Eye (tissue), 1 donor: ENCODE data around the gene LINC00305.
A peak's percentile ranks its signal among the peaks of the same experiment; 100 is the strongest.

ENCODE experiments used
- DNase-seq: peaks from one replicate; pipeline ENCODE4 v3.0.0-alpha.2; 2015

Gene LINC00305

DNA sequence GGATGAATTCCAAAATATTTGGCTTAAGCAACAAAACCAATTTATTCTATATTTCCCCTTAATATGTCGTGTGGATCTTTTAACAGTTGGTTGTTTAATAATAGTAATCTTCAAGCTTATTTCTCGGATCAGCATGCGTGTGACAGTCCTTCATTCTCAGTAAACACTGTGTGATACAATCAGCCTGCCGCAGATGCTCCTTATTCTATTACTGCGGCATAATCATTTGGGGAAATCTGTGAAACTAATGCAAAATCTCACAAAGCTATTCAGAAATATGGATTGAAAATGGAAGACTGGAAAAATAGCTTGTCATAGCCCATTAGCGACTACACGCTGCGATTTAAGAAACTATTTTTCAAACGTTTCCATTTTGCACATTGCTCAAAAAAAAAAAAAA is 36.9 kb downstream of the LINC00305 start:
- DNase-seq: no peak

DNA sequence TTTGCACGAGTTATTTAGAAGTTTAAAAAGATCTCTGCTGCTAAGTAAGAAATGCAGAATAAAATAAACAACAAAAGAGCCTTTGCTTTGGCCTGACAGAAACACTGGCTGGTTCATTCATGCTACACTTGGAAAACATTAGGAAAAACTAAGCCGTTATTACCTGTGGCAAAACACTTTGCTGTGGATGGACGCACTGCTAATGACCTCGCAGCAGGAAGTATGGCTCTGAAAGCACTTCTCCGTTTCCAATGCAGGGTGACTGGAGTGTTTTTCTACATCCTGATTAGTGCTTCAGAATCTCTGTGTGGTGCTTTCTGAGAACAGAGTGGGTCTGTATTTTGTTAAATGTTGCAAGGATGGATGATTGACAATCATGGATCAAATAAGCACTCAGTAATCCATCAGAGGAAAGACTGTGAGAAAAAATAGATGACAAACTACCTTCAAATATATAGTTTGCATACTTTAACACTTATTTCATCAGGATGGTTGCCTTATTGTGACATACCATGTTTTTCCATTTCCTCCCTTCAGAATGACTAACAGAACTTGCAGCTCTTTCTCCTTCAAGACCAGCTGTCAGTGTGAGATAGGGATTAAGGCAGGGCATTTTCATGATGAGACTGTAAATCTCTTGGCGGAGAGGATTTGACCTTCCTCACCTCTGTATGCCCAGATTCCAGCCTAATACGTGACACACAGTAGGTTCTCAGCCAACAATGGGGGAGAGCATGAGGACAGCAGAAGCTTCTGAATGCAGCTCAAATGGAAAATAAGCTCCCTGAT is 38.0 kb downstream of the LINC00305 start:
- DNase-seq: no peak

DNA sequence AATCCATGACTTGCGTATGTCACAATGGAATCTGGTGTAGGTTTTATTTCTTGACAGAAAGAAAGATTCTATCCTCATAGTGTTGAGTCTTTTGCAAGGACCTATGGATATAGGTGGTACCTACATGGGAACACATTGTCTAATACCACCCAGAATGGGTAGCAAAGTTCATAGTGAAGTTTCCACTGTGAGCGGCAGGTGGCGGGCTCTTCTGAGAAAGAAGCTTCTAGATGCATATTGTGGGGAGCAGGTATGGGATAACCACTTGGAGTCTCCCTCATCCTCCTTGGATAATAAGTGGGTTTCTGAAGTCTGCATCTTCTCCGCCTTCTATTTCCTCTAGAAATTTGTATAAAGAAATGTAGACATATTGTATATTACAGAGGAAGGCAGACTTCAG is 44.9 kb downstream of the LINC00305 start:
- no peak for DNase-seq

DNA sequence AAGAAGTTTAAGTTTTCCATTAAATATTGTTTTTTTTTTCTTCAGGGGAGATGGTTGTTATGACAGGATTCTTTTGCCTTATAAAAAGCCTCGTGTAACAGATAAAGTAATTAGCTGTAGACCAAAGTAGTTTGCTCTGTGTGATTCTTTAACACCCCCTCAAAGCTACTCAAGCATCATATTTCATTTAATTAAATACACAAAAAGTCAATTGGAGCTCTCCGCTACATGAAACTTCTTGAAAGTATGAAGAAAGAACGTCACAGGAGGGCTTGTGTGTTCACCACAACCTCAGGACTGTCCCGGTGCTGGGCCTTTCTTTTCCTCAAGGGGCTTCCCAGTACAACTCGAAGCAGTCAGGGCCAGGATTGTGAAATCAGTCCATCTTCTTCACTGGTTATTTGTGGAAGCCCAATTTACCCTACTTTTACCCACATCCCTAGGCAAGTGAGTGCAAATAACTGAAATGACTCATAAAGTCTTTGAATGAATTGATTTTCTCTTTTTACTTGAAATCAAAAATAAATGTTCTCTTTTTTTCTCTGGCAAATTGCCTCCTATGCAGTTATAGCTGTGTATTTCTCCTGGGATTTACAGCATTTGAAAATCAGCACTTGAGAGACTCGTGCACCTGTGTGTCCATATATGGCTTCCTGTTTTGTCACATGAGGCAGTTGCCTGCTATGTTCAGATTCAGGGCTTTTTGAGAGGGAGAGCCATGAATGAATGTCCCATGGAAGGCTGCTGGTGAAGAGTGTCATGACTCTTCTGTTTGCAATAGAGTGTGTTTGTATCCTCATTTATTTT is 48.6 kb downstream of the LINC00305 start:
- peak; percentile 18 for DNase-seq

DNA sequence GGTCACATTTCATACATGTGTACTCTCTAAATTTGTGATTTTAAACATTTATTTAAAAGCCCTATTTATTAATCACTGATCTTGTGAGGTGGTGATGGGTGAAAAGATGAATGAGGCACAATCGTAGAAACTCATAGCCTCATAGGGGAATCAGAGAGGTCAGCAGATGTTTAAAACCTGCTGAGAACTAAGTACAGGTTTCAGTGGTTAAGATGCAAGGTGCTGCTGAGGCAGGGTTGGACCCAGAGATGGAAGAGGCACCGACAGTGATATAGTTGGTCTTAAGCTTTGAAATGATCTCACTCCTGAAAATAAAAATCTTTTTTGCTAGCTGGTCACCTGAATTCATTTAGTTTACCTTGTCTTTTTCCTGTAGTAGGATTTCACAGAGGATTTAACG is 49.6 kb downstream of the LINC00305 start:
- DNase-seq: no peak

DNA sequence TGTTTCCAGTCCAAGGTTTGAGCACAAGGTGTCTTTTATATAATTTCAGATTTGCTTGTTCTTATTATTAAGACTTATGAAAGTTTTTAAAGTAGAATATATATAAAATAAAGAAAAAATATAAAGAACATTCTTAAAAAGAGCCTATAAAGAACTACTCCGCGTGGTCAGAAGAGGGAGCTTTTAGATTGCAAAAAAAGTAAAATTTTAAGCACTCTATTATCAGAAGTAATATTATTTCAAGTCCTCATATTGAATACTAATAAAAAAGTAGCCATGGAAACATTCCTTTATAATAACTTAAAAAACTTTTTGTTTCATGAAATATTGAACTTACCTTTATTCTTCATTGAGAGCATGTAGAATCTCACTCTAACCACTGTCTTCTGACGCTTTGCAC is 51.4 kb downstream of the LINC00305 start:
- DNase-seq: peak; percentile 37

DNA sequence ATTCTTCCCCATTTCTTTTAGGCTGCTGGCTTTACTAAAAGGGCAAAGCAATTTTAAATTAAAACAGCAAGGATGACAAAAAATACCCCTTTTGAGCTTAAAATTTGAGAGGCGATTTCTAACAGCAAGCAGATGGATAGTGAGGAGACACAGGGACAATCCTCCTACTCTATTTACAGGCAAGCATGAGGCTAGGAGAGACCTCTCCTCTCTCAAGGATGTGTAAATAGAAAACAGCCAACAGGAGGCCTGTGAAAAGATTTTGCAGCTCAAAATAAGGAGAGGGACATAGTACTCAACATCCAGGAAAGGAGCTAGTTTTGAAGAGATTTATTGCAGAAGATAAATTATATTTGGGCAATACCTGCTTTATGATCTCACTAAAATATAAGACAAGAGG is 53.8 kb downstream of the LINC00305 start:
- no peak for DNase-seq

DNA sequence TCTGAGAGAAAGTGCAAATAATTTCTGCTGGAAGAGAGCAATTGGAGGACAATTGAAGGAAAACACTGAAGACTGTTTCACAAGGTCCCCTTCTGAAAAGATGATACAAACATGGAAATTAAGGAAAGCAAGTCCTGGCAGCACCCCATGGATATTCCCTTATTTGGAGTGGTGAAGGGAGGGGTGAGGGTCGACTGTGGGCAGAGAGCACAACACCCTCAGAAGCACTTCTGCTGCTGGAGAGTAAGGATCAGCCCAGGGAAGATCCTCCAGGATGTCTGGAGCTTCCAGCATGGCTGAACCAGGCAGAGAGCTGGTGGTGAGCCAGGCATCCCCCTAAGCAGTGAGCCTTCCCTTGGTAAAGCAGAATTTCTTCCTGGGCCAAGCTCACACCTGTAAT is 54.7 kb downstream of the LINC00305 start:
- DNase-seq: no peak

DNA sequence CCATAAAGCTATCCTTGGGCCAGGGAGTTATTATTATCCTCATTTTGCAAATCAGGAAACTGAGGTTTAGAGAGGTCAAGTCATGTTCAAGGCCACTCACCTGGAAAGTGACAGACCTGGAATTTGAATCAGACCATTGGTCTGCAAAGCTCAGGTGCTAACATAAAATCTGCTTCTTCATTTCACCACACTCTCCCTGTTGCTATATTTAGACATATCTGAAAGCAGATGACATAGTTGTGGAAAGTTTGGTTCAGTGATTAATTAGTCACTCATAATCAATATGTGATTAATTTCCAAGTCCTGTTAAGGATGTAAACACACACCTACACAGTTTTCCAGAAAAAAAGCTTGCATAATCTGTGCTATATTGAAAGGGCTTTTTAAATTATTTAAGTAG is 57.4 kb downstream of the LINC00305 start:
- no peak for DNase-seq

DNA sequence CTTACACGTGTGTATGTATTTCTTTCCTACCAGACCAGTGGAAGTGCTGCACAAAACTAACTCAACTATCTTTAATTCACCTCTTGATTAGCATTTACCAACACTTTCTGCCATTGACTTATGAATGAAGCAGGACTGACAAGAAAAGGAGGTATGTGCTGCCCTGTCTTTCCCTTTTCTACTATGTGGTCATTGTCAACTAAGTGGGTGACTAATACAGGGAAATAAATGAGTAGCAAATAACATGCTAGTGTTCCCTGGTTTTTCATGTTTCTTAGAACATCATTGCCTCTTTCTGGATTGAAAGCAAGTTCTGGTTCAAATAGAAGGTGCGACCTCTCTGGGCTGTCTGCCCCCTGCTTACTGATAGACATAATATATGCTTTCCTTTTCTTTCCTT is 58.0 kb downstream of the LINC00305 start:
- no peak for DNase-seq

DNA sequence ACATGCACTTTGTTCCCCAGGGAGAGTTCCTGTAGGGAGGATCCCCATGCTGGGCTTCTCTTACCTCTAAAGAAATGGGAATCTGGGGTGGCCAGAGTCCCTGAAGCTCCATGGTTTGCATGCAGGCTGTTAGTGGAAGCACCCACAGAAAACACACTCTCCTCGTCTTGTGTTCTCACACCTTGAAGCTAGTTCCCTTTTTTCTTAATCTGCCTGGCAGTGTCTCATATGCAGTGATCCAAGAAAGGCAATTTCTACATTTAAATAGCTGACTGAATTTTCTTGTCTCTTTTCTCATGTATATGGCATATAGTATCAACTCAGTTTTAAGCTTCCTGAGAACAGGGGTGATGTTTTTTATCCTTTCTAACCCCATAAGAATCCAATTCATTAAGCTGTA is 65.0 kb downstream of the LINC00305 start:
- DNase-seq: no peak

DNA sequence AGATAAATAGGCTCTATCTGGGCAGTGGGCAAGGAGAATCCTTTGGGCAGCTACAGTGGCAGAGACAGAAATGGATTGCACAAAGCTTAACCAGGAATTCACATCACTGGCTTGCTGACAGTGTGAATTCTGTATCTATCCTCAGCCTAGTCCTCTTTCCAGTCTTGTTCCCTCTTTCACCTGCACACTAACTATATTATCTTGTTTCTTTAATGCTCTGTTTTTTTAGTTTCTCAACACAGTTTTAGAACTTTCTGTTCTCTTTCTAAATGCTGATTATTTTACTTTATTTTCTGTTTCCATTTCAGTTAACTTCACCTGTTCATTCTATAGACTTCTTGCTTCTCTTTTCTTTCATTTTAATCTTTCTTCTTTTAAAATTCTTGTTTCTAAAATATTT is 66.4 kb downstream of the LINC00305 start:
- no peak for DNase-seq

DNA sequence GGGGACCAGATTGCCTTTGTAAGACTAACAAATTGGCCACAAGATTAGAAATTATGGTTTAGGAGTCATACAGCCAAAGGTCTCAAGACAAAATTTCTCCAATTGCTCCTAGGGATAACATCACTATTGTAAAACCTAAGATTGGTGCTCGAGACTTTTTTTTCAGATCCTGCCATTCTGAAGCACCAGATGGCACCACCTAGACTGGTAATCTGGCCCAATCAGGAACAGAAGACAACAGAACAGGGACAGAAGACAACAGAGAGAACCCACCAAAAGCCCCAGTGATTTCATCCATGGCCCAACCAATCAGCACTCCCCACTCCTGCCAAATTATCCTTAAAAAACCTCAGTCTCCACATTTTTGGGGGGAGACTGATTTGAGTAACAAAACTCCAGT is 66.8 kb downstream of the LINC00305 start:
- no peak for DNase-seq

DNA sequence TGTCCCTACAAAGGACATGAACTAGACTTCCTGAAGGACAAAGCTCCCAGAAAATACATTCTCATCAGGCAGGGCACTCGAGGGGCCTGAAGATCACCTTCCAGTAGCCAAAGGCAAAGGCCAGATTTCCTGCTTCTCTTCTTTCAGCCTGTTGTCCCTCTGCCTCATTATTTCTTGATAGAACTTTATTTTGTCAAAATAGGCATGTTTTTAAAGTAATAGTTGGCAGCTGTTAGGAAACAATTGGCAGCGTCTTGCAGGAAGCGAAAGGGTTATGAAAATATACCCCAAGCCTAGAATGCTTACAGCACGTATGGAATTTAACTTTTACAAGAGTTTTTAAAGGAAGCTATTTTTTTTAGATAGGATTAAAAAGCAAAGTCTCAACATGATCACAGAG is 74.9 kb downstream of the LINC00305 start:
- DNase-seq: no peak

DNA sequence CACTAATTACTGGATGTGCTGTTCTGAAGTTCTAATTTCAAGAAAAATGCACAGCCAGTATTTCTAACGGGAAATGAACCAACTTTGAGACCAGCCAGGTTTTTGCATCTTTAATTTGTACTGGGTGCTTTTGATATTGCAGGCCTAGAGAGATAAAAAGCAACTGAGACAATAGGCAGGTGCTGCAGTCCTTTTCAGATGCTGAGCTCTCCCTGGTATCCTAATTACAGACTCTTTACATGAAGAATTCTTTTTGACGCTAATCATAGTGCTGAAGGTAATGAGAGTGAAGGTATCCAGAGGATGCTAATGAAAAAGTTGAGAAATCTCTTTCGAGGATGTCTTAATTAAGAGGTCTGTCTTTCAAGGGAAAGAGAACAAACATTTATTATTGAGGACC is 93.9 kb downstream of the LINC00305 start:
- DNase-seq: no peak

DNA sequence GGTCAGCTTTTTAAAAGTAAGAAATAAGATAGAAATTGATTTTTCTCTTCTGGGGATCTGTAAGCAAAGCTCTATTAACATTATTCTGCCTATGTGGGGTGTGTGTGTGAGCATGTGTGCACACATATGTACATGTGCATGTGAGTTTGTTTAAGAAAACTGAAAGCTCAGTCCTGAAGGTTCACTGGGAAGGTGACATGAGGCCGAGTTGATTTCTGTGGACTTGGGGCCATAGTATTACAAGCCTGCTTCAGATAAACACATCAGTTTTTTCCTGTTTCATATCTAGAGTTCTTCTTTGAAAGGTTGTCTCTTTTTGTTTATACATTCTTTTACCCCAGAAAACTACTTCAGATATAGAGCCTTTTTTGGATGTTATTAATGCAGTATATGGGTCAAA is 95.6 kb downstream of the LINC00305 start:
- no peak for DNase-seq

DNA sequence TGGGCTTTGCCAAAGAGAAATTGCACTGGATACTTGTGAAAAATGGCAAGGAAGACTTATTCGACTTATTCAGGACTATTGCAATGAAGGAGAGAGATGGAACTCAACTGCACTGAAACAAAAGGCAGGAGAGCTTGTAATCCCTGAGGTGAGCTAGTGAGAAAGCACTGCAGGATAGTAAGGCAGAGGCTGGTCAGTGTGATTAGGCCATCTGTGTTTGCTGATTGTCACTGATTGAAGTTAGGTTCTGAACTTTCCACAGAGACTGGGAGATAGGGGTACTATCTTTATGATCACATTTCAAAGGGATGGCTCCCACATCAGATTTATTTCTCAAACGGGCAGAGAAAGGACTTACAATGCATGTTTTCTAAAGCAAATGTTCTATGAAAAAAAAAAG is 96.1 kb downstream of the LINC00305 start:
- no peak for DNase-seq

DNA sequence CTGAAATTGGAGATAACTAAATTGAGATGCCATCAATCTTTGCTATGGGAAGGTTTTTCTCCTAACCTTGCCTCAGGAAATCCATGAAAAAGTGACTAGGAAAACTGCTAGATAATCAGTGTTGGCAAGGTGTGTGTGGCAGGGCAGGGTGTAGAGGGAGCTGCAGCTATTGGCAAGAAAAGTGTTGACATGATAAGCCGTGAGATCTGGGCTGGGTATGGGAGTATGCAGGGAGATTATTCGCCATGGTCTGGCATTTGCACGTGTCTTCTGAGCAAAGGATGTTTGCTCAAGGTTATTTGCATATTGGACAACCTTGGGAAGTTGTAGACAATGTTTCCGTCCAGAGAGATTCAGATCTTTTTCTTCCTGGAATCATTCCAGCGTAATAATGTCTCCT is 104.3 kb downstream of the LINC00305 start:
- DNase-seq: no peak

DNA sequence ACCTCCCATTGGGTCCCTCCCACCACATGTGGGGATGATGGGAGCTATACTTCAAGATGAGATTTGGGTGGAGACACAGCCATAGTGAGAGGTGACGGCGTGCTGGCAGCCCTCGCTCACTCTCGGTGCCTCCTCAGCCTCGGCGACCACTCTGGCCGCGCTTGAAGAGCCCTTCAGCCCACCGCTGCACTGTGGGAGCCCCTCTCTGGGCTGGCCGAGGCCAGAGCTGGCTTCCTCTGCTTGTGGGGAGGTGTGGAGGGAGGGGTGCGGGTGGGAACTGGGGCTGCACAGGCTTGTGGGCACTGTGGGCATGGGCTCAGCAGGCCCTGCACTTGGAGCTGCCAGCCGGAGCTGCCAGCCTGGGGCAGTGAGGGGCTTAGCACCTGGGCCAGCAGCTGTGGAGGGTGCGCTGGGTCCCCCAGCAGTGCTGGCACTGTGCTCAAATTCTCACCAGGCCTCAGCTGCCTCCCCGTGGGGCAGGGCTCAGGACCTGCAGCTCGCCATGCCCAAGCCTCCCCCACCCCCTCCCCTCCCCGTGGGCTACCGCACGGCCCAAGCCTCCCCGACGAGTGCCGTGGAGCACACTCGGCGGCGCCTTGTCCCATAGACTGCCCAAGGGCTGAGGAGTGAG is 106.0 kb downstream of the LINC00305 start:
- no peak for DNase-seq

DNA sequence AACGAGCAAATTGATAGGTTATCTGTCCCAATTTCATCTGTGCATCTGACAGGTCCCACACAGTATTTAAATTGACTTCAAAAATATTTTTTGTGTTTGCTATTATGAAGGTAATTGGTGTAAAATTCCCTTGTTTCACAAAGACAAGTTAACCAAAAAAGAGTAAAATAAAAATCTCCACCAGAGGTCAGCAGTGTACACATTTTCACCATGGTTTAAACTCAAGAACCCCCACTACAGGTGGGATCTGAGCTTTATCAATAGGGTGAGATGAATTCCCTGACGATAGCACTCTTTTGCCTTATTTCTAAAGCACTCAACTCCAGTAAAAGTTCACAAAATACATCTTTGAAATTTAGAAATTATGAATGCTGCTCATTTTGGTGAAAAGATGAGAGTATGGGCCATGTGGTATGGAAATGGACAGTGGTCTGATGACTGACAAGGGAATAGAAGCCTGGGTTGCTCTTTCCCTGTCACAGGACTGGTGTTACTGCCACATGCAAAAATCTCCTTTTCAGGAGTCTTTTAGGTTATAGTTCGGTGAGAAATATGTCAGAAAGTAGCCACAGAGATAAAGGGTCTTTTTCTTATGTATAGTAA is 111.0 kb downstream of the LINC00305 start:
- DNase-seq: peak; percentile 83

DNA sequence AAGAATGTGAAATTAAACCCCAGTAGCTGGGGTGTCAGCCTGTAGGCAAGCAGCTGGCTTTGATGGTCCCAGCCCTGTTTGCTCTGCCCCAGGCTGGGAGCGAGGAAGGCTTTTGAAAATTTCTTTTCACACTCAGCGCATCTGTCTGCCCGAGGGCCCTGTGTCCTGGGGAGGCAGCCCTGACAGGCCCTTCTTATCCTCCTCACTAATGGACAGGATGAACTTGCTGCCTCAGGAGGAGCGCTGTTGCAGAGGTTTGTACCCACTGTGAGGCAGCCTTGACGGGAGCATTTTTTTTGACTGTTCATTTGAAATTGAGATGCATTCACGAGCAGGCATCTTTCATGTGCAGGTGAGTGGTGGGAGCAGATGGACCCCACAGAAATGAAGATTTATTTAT is 116.6 kb downstream of the LINC00305 start:
- peak; percentile 61 for DNase-seq

DNA sequence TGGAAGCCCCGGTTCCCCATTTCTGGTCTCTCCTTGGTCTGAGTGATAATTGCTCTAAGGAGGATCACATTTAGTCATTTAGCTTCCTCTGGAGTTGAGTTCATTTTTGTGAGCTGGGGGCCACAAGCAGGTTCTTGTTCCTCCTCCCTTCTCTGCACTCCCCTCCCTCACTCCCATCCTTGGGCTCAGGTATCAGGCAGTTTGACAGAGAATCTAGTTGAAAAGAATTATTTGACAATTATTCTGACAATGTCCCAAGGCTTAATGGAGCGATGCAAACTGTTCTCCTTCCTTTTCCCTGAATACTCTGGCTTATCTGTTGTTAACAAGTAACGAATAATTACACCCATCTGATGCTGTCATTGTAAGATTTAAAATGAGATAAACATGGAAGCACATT is 117.5 kb downstream of the LINC00305 start:
- no peak for DNase-seq
